GM21447 (cell line): Measurements from ENCODE around the gene MTERF1.
A peak's percentile ranks its signal among the peaks of the same experiment; 100 is the strongest.
"Not testable (repeated sequence)": the region's sequence is repeated elsewhere in the genome, so short reads cannot be mapped to it uniquely, and the experiment has no call there.

Experiments
- ATAC-seq: cut with Tn5 transposase; IDR thresholded peaks from one replicate; pipeline ENCODE4 v1.9.1; 2021; ENCODE audit not compliant: unreplicated experiment

MTERF1 gene, protein sequence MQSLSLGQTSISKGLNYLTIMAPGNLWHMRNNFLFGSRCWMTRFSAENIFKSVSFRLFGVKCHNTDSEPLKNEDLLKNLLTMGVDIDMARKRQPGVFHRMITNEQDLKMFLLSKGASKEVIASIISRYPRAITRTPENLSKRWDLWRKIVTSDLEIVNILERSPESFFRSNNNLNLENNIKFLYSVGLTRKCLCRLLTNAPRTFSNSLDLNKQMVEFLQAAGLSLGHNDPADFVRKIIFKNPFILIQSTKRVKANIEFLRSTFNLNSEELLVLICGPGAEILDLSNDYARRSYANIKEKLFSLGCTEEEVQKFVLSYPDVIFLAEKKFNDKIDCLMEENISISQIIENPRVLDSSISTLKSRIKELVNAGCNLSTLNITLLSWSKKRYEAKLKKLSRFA

DNA sequence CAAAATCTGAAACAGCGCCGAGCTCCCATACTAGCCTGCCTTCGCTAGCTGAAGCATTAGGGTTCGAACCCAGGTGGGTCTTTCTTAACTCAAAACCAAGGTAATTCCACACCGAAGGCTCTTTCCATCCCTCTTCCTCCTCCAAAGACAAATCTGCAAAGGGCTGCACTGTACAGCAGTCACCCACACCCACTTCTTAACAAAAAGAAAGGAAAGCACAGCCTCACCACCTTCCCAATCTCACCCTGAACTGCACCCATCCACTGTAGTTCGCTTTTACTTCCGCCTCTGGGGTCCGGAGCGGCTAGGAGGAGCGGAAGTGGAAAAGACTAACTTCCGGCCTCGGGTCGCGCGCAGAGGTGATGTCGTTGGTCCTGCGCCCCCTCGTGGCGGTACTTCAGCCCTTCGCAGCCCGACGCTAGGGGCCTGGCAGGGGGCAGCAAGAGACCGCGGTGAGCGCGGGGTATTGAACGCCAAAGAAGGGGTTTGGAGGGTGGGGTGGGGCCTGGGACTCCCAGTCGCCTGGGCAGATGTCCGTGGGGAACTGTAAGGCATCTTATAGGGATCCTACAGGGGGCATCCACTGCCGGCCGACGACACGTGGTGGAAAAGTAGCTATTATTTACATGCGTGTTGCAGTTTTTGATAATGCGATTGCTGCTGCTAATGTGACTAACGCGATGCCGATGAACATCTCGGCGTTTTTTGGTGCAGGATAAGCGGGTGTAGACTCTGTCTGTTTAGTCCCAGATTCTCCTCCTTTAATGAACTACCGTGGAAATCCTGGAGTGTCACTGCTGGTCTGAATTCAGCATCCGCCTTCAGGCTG is at the start of gene MTERF1:
MTERF1 (minus strand) TSS at position 290 of the 829 bp plus-strand sequence. CDS start 619 bp downstream, outside the sequence.
- peak; percentile 99 for ATAC-seq

DNA sequence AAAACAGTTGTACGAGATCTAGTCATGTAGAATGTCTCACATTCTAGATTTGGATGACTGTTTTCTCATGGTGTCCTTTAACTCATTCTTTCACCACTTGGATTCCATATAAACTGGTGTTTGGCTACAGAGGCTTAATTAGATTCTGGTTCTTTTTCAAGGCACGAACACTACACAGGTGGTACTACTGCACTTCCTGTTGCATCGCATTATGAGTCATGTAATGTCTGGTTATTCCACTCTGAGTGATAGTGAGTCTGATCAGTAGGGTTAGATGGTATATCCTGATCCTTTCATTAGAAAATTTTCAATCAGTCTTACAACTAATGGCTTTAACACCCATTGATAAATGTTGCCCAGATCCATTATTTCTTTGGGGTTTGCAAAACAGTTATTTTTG is 49.0 kb upstream of the MTERF1 start:
- ATAC-seq: peak; percentile 65

DNA sequence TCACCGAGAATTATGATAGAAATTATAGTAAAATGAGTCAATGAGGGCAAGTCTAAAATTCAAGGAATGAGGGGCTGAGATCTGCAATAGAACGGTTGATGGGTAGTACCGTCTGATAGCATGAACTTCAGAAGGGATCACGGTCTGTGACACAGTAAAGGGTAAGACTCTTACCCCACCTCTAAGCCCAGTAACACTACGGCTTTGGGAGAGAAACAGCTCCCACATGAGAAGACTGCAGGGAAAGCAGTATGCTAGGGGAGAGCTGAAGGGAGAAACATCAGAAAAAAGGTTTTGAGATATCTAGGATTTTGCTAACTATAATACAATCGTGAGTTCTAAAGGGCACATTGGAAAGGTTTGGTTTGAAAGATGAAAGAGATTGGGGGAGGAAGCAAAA is 47.4 kb upstream of the MTERF1 start:
- no peak for ATAC-seq

DNA sequence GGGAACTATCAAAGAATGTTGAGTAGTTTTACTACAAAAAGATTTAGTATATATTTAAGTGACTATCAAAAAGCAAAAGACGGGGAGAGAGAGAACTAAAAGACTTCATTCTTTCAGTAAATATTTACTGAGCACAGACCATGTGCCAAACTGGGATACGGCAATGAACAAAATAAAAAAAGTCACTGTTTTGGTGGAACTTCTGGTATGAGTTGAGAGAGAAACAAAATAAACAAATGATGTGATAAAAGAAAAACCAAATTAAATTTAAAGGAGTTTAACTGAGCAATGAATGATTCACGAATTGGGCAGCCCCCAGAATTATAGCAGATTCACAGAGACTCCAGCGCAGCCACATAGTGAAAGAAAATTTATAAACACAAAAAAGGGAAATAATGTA is 42.4 kb upstream of the MTERF1 start:
- ATAC-seq: no peak

DNA sequence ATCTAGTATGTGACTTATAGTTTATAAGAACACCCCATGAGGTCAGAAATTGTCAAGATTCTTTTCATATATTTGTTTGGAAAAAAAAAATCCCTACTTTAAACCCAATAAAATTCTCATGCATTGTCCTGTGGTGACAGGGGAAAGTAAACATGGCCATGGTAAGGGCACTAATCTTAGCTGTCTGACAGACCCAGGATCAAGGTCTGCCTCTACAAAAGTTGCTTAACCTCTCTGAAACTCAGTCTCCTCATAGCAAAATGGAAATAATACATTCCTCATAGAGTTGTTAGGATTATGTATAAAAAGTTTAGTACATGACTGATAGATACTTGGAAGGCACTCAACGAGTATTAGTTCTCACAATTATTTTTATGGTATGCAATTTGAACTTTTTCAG is 37.9 kb upstream of the MTERF1 start:
- ATAC-seq: no peak

DNA sequence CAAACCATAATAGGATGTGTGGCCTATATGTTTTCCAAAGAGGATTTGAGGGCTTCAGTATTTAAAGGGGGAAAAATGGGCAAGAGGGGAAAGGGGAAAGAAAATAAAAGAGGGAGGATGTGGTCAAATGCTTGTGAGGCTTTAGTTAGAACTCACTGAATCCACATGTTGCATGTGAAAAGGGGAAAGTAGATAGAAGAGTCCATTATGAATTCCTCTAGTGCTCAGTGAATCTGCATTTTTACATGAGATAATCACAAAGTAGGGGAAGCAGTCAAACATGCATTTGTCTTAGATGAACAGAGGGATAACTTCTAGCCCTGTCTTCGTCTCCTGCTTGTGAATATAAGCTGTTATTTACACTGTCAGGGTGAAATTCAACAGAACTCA is 35.5 kb upstream of the MTERF1 start:
- ATAC-seq: no peak

DNA sequence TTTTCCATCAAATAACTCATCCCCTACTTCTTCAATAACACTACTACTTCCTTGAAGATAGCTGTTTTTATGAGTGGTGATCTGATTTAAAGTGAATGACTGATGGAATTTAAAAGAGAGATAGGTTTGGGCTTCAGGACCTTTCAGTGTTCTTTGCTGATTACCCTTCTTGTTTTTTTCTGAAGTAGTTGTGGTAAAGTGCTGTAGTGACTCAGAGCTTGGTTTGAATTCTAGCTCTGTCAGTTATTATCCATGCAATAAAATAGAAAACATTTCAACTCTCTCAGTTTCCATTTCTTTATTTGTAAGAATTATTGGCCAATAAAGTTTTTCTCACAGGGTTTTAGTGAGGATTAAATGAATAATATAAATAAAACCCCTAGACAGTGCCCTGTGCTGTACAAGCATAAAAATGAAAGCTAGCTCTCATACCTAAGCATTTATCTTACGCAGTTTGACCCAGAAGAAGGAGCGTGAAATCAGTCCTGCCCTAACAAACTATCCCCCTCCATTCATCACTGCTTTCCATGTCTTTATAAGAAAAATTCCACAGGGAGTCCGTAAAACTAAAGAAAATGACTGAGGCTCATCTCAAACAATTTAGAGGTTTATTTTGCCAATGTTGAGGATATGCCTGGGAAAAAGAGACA is 35.0 kb upstream of the MTERF1 start:
- no peak for ATAC-seq

DNA sequence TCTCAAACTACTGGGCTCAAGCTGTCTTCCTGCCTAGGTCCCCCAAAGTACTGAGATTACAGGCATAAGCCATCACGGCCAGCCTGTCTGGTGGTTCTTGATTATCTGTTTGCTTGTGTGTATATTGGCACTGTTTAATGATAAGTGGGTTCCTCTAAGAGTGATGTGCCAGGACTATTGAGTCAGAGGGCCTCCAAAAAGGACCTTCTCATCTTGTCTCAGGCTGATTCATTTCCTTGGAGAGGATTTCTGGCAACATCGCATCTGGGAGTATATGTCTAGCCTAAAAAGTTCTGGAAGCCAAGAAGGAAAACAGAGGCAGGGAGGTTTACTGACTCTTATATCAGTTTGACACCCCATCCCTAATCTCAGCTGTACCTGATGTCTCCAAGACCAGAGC is 33.1 kb upstream of the MTERF1 start:
- ATAC-seq: no peak

DNA sequence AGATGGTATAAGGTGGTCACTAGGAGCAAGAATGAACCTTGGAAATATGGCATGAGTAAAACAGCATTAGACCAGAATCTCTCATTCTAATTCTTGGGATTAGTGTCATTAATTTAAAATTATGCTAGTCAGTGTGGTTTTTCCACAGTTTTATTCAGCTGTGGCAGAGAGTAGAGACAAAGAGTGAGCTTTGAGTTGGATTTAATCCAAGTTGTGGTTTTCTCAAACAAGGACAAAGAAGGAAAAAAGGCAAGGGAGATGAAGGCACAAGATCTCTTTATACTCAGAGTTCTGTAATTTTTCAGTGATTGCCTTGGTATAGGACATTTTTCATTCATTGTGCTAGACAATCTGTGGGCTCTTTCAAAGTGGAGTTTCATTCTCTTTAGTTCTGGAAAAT is 32.0 kb upstream of the MTERF1 start:
- no peak for ATAC-seq

DNA sequence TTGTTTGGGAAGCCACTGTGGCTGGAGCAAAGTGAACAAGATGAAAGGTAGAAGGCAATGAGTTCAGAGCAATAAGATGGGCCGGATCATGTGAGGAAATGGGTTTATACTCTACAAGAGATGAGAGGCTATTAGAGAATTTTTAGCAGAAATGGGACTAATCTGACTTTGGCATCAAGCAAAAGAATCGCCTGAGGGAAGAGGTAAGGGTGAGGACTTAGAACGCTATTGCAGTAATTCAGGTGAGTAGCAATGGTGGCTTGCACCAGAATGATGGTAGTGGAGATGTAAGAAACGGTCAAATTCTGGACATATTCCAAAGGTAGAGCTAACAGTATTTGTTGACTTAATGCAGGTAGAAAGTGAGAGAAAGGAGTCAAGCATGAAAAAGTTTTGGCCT is 30.6 kb upstream of the MTERF1 start:
- ATAC-seq: no peak

DNA sequence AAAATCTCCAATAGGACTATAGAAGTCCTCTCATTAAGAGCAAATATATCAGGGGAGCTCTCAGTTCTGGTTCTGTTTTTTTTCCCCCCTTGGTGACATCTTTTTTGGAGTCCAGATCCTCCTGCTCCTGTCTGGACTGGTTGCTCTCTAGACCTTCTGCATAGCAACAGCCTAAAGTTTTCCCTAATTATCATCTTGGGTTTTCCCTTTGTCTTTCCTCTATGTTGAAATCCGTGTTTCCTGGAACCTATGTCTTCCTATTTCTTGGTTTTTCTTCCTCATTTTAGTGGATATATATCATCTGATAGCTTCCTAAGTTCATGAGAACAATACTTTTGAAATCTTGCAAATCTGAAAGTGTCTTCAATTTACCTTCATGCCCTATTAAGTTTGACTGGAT is 29.7 kb upstream of the MTERF1 start:
- ATAC-seq: no peak

DNA sequence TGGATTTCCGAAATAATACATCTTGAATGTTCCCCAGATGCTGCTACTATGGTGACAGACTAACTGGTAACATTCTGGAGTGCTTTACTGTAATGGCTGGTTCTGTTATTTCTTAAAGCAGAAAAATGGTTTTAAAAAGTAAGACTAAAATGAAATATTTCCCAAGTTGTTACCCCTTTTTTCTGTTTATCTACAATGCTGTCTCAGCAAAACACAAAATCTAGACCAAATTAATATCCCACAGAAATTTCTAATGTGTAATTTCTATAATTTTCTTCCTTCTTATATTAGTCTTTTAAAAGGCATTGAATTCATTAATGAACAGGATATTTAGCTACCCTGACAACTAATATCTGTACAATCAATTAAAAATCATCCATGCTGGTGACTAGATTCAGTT is 19.1 kb upstream of the MTERF1 start:
- no peak for ATAC-seq

DNA sequence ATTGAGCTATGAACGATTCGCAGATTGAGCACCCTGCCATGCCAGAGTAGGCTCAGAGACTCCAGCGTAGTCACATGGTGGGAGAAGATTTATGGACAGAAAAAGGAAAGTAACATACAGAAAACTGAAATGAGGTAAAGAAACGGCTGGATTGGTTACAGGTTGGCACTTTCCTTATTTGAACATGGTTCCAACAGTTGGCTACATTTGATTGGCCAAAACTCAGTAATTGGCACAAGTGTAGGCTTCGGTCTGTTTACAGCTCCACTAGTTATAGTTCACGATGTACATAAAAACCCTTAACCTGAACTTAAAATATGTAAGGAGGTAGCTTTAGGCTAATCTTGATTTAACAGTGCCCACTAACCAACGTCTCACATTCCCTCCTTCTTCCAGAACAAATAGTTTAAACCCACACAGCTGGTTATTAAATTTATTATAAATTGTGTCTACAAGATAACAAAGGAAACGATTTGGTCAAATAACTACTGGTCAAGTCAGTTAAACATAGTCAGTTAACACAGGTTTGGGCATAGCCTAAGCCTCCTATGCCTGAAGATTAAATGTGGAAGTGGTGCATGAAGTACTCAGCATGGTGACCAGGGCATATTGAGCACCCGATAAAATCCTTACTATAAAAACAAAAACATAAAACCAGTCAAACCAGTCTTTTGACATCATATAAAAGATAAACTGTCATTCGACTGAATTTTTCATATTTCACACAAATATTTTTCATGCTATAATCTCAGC is 17.9 kb upstream of the MTERF1 start:
- no peak for ATAC-seq

DNA sequence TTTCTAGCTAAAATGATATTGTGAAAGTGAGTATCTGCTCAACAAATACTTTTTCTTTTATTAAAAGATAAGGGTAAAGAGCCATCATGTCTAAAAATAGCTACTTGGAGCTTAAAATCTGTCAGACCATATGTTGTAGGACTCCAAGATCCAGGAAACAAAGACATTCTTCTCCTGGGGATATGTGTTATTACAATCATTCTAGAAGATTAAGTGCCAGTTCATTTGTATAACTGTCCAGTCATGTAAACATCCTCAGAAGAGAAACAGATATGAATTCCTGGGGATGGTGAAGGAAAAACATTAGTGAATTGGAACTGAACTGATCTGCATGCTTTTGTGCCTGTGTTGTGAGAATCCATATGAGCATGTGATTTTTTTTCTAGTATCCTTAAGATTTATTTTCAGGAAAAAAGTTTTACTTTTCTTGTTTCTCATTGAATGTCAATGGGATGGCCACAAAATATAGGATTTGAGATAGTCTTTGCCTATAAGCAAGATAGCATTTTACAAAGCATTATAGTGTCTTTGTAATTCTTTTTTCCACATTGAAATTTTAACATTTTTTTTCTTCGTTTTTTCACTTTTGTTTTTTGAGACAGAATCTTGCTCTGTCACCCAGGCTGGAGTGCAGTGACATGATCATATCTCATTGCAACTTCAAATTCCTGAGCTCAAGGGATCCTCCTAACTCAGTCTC is 14.4 kb upstream of the MTERF1 start:
- ATAC-seq: no peak

DNA sequence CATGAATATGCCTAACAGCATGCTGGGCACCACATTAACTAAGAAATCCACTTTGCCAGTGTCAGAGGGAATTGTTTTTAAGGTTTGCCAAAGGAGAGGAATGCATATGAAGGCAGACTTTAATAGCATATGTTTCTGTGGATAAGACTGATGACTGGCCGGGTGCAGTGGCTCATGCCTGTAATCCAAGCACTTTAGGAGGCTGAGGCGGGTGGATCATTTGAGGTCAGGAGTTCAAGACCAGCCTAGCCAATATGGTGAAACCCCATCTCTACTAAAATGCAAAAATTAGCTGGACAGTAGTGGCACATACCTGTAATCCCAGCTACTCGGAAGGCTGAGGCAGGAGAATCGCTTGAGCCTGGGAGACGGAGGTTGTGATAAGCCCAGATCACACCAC is 13.2 kb upstream of the MTERF1 start:
- not testable (repeated sequence) for ATAC-seq

DNA sequence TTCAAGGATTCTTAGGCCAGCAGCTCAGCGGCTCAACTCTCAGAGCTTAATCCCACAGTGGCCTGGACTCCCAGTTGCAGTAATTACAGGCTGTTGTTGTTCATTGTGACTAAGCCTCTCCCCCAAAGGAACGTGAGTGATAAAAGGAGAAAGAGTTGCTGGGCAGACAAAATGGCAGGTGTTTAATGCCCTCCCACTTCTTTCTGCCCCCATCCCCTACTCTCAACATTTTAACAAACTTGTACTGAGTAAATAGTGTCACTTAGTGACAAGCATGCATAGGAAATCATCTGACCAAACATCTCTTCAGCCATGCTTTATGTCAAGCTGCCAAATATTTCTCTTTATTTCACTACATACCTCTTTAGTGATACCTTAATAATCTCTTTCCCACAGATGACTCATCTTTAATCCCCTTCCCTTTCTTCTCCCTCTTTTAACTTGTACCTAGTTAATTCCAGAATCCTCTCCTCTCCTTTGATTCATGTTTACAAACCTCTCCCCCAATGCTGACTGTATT is 12.4 kb upstream of the MTERF1 start:
- ATAC-seq: no peak

DNA sequence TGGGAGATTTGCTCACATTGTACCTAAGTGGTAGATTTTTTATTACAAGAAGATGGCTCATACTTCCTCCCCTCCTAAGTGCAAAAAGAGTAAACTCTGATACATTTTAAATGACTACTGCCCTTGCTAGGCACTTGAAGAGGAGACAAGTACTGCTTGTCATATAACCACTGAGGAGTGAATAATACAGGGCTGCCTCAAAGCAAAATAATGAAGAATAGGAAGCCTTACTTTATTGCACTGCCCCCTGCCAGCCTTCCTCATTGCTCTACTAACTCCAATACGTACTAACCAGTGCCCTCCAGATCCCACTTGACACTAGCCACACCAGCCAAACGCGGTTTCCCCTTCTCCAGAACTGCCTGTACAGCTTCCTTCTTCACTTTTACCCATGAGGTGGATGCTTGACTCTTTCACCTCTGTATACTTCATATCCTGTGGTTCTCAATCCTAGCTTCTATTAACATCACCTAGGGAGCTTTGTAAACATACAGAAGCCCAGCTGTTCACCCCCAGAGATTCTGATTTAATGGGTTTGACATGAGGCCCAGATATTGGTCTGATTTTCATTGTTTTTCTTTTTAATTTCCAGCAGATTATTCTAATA is 11.7 kb upstream of the MTERF1 start:
- no peak for ATAC-seq

DNA sequence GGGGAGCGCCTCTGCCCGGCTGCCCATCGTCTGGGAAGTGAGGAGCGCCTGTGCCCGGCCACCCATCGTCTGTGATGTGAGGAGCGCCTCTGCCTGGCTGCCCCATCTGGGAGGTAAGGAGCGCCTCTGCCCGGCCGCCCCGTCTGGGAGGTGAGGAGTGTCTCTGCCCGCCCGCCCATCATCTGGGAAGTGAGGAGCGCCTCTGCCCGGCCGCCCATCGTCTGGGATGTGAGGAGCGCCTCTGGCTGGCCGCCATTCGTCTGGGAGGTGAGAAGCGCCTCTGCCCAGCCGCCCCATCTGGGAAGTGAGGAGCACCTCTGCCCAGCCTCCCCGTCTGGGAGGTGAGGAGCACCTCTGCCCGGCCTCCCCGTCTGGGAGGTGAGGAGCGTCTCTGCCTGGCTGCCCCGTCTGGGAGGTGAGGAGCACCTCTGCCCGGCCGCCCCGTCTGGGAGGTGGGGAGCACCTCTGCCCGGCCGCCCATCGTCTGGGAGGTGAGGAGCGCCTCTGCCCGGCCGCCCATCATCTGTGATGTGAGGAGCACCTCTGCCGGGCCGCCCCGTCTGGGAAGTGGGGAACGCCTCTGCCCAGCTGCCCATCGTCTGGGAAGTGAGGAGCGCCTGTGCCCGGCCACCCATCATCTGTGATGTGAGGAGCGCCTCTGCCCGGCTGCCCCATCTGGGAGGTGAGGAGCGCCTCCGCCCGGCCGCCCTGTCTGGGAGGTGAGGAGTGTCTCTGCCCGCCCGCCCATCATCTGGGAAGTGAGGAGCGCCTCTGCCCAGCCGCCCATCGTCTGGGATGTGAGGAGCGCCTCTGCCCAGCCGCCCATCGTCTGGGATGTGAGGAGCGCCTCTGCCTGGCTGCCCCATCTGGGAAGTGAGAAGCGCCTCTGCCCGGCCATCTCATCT is 8.0 kb upstream of the MTERF1 start:
- ATAC-seq: not testable (repeated sequence)
